ENCODE results near the gene WDR27.

DNA sequence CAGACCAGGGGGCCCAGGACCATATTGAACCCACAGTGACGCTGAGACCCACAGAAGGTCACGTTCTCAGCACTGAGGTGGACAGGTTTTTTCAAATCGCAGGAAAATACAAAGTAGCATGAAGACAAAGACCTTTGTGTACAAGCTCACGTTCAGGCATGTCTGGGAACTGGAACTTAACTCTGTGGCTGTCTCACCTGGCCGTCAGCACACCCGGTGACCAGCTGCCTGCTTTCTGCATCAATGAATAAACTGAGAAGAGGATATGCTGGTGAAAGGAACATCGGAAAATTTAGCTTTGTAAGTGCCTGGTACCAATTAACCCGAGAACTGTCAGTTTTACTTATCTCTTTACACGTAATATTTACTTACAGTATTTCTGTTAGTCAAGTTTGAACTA lies 36.5 kb downstream of the WDR27 start:
- TF ChIP-seq POLR2A (IDR thresholded peaks at IDR 0.05) (no peak), POLR2AphosphoS5 (IDR thresholded peaks at IDR 0.05) (no peak)
- TF ChIP-seq, protein P1, sequence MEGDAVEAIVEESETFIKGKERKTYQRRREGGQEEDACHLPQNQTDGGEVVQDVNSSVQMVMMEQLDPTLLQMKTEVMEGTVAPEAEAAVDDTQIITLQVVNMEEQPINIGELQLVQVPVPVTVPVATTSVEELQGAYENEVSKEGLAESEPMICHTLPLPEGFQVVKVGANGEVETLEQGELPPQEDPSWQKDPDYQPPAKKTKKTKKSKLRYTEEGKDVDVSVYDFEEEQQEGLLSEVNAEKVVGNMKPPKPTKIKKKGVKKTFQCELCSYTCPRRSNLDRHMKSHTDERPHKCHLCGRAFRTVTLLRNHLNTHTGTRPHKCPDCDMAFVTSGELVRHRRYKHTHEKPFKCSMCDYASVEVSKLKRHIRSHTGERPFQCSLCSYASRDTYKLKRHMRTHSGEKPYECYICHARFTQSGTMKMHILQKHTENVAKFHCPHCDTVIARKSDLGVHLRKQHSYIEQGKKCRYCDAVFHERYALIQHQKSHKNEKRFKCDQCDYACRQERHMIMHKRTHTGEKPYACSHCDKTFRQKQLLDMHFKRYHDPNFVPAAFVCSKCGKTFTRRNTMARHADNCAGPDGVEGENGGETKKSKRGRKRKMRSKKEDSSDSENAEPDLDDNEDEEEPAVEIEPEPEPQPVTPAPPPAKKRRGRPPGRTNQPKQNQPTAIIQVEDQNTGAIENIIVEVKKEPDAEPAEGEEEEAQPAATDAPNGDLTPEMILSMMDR (IDR thresholded peaks at IDR 0.05) = no peak

Data from breast epithelium (tissue), 3 donors.